Nephron (organoid): ENCODE measurements around the gene CD34.

Experiments used
- H3K27ac Mint-ChIP-seq, 3 experiments: 2 replicates each; pipeline ENCODE4 v1.8.0; 2020; ENCODE audit warnings: mixed read lengths in 3 of 3, mild to moderate bottlenecking in 2 of 3, moderate library complexity in 1 of 3
- H3K27me3 Mint-ChIP-seq: 2 replicates; pipeline ENCODE4 v1.8.0; 2021; ENCODE audit warnings: low read depth, mild to moderate bottlenecking, moderate library complexity, mixed read lengths
- H3K36me3 Mint-ChIP-seq: 2 replicates; pipeline ENCODE4 v1.8.0; 2020; ENCODE audit warnings: low read depth, mixed read lengths
- H3K4me1 Mint-ChIP-seq: 2 replicates; pipeline ENCODE4 v1.8.0; 2020; ENCODE audit warnings: mixed read lengths
- H3K4me3 Mint-ChIP-seq, 3 experiments: 2 replicates each; pipeline ENCODE4 v1.8.0; 2020; ENCODE audit warnings: mild to moderate bottlenecking in 3 of 3, mixed read lengths in 3 of 3, moderate library complexity in 2 of 3
- H3K9me3 Mint-ChIP-seq: 2 replicates; pipeline ENCODE4 v1.8.0; 2020; ENCODE audit warnings: mixed read lengths
- CTCF ChIP-seq, 3 experiments: fragments of 200-600 bp; sonication (generic); IDR thresholded peaks; one replicate each; pipeline ENCODE4 v1.5.0; 2021; ENCODE audit warnings: antibody characterized with exemption in 3 of 3; ENCODE audit not compliant: unreplicated experiment in 3 of 3

The CD34 gene

GRCh38 chr1:207866471-207867135 is 44.3 kb downstream of the CD34 start:
- Mint-ChIP-seq H3K9me3 (no peaks in the 10 kb centered on the region), H3K4me1 (peaks cover 4% of the 10 kb centered on the region), H3K36me3 (no peaks in the 10 kb centered on the region), H3K4me3 (peak overlapping the region; percentile 52 to 83 (median 61)), H3K27ac (no peak overlapping the region), H3K27me3 (peaks cover 4% of the 10 kb centered on the region)
- TF ChIP-seq CTCF (IDR thresholded peaks at IDR 0.05; ENCODE audit: unreplicated experiment in 3 of 3): no peak

- TF ChIP-seq CTCF (IDR thresholded peaks at IDR 0.05; ENCODE audit: unreplicated experiment in 3 of 3): no peak
- H3K4me1 Mint-ChIP-seq: no peaks in the 10 kb centered on the region
Measured at GRCh38 chr1:207863893-207864535, 46.9 kb downstream of the CD34 start.

GRCh38 chr1:207862241-207862787 is 48.6 kb downstream of the CD34 start:
- Mint-ChIP-seq H3K4me3 (no peak overlapping the region), H3K4me1 (no peaks in the 10 kb centered on the region), H3K9me3 (no peaks in the 10 kb centered on the region), H3K36me3 (no peaks in the 10 kb centered on the region), H3K27me3 (no peaks in the 10 kb centered on the region), H3K27ac (no peak overlapping the region)
- no peak for TF ChIP-seq CTCF (IDR thresholded peaks at IDR 0.05; ENCODE audit: unreplicated experiment in 3 of 3)

More at GRCh38 chr1:207863893-207864535, 46.9 kb downstream of the CD34 start:
- Mint-ChIP-seq H3K27ac (no peak overlapping the region), H3K9me3 (no peaks in the 10 kb centered on the region), H3K36me3 (no peaks in the 10 kb centered on the region), H3K4me3 (no peak overlapping the region), H3K27me3 (peaks cover 4% of the 10 kb centered on the region)

GRCh38 chr1:207861442-207862177 is 49.3 kb downstream of the CD34 start:
- Mint-ChIP-seq H3K27me3 (no peaks in the 10 kb centered on the region), H3K4me3 (no peak overlapping the region), H3K27ac (no peak overlapping the region), H3K9me3 (no peaks in the 10 kb centered on the region), H3K4me1 (no peaks in the 10 kb centered on the region), H3K36me3 (no peaks in the 10 kb centered on the region)
- TF ChIP-seq CTCF (IDR thresholded peaks at IDR 0.05; ENCODE audit: unreplicated experiment in 3 of 3): no peak

- Mint-ChIP-seq H3K36me3 (no peaks in the 10 kb centered on the region), H3K9me3 (no peaks in the 10 kb centered on the region), H3K4me3 (no peak overlapping the region), H3K27me3 (no peaks in the 10 kb centered on the region), H3K27ac (no peak overlapping the region), H3K4me1 (no peaks in the 10 kb centered on the region)
- no peak for TF ChIP-seq CTCF (IDR thresholded peaks at IDR 0.05; ENCODE audit: unreplicated experiment in 3 of 3)
Measured at GRCh38 chr1:207860531-207860930, 50.4 kb downstream of the CD34 start.
